CD8-positive, alpha-beta memory T cell (primary cell): ENCODE results near the gene LAMC1. TPM values are rescaled to one million over a fixed set of nuclear protein-coding genes. Genes with fewer than 3 reads are reported as not detected.

Experiments used
- CTCF ChIA-PET: fragments of 350-600 bp; sonication (Branson Sonifier 250); formaldehyde crosslinking; loops from one replicate; lab custom pipeline; 2021; ENCODE audit warnings: antibody characterized with exemption; lab: Charles Lee
- POLR2A ChIA-PET: fragments of 350-600 bp; sonication (Branson Sonifier 250); formaldehyde crosslinking; loops from one replicate; lab custom pipeline; 2021; ENCODE audit warnings: antibody characterized with exemption; lab: Charles Lee
- DNase-seq, 5 donors: peaks; one replicate each; pipeline versions ENCODE4 v3.0.0 to v3.0.0-alpha.2; 2020 to 2022; ENCODE audit warnings: mixed read lengths in 1 of 5
- H3K27ac ChIP-seq: one replicate; pipeline ENCODE4 v1.7.0; 2013; ENCODE audit warnings: low read depth, mild to moderate bottlenecking, low read length, moderate library complexity
- H3K27me3 ChIP-seq: 2 replicates; pipeline ENCODE4 v1.7.0; 2013; ENCODE audit warnings: low read length, mild to moderate bottlenecking; ENCODE audit not compliant: insufficient read depth, poor library complexity, severe bottlenecking
- H3K36me3 ChIP-seq: 2 replicates; pipeline ENCODE4 v1.7.0; 2013; ENCODE audit warnings: mild to moderate bottlenecking, low read length, moderate library complexity; ENCODE audit not compliant: insufficient read depth
- H3K4me1 ChIP-seq: 2 replicates; pipeline ENCODE4 v1.7.0; 2013; ENCODE audit warnings: mild to moderate bottlenecking, low read length, moderate library complexity; ENCODE audit not compliant: insufficient read depth
- H3K4me3 ChIP-seq: 2 replicates; pipeline ENCODE4 v1.7.0; 2013; ENCODE audit warnings: mild to moderate bottlenecking, low read length
- H3K9me3 ChIP-seq: 2 replicates; pipeline ENCODE4 v1.7.0; 2013; ENCODE audit warnings: mild to moderate bottlenecking, low read length
- H3K27ac Mint-ChIP-seq, 8 donors: one replicate each; pipeline ENCODE4 v1.8.0; 2020 to 2021; ENCODE audit warnings: mixed read lengths in 8 of 8, mild to moderate bottlenecking in 6 of 8, inconsistent platforms in 3 of 8, moderate library complexity in 3 of 8
- H3K27me3 Mint-ChIP-seq, 2 donors: one replicate each; pipeline ENCODE4 v1.8.0; 2020 to 2021; ENCODE audit warnings: mixed read lengths in 2 of 2, mild to moderate bottlenecking in 1 of 2, moderate library complexity in 1 of 2
- H3K36me3 Mint-ChIP-seq, 3 donors: one replicate each; pipeline ENCODE4 v1.8.0; 2020 to 2021; ENCODE audit warnings: mixed read lengths in 3 of 3, inconsistent platforms in 1 of 3, mild to moderate bottlenecking in 1 of 3
- H3K4me1 Mint-ChIP-seq, 3 donors: one replicate each; pipeline ENCODE4 v1.8.0; 2020 to 2021; ENCODE audit warnings: mixed read lengths in 3 of 3, inconsistent platforms in 1 of 3, mild to moderate bottlenecking in 1 of 3
- H3K4me3 Mint-ChIP-seq, 7 donors: one replicate each; pipeline ENCODE4 v1.8.0; 2020 to 2021; ENCODE audit warnings: mixed read lengths in 7 of 7, mild to moderate bottlenecking in 6 of 7, moderate library complexity in 4 of 7, inconsistent platforms in 2 of 7
- H3K9me3 Mint-ChIP-seq, 5 donors: one replicate each; pipeline ENCODE4 v1.8.0; 2020 to 2022; ENCODE audit warnings: mixed read lengths in 5 of 5, mild to moderate bottlenecking in 3 of 5, moderate library complexity in 2 of 5, inconsistent platforms in 1 of 5
- polyA plus RNA-seq: library from polyadenylated mRNA; unstranded; fragments of 300-500 nt; fragmentation: Illumina TruSeq; gene quantifications from one replicate; pipeline ENCODE4 v1.2.3, GENCODE V29; 2021
- total RNA-seq, 2 experiments: library from RNA; stranded (reverse); gene quantifications; one replicate each; pipeline ENCODE4 v1.2.3, GENCODE V29; 2021

Gene LAMC1
- total and polyA plus RNA-seq, 3 experiments from 2014 or later: 0.33 to 0.58 TPM; not detected in 1

GRCh38 chr1:183135336-183135735, 112.1 kb downstream of the LAMC1 start:
- no peaks in the 10 kb centered on the region for H3K9me3 ChIP-seq
- Mint-ChIP-seq H3K27me3 (peaks cover 2 to 14% of the 10 kb centered on the region in 2 donors), H3K36me3 (no peaks in the 10 kb centered on the region), H3K4me3 (no peak overlapping the region), H3K9me3 (no peaks in the 10 kb centered on the region), H3K27ac (no peak overlapping the region), H3K4me1 (no peaks in the 10 kb centered on the region)
- CTCF ChIA-PET: no interaction called here
- no peak overlapping the region for H3K27ac ChIP-seq
- no peaks in the 10 kb centered on the region for H3K4me1 ChIP-seq
- POLR2A ChIA-PET: no interaction called here
- no peaks in the 10 kb centered on the region for H3K27me3 ChIP-seq
- H3K36me3 ChIP-seq: no peaks in the 10 kb centered on the region
- no peak overlapping the region for H3K4me3 ChIP-seq
- DNase-seq: no peak

- no peaks in the 10 kb centered on the region for H3K36me3 Mint-ChIP-seq
- ChIA-PET POLR2A (no interaction called here), CTCF (interaction anchor here (0.5 kb wide), 1 partner anchor 15 kb away, joined by 3 read pairs; no protein-coding TSS in a partner anchor)
- H3K4me3 Mint-ChIP-seq: no peak overlapping the region
- no peaks in the 10 kb centered on the region for H3K9me3 Mint-ChIP-seq
- H3K4me1 Mint-ChIP-seq: no peaks in the 10 kb centered on the region
- peaks cover 0 to 14% of the 10 kb centered on the region in 2 donors for H3K27me3 Mint-ChIP-seq
- no peaks in the 10 kb centered on the region for H3K27me3 ChIP-seq
- no peaks in the 10 kb centered on the region for H3K9me3 ChIP-seq
- no peak overlapping the region for H3K27ac ChIP-seq
- DNase-seq: no peak
- no peaks in the 10 kb centered on the region for H3K36me3 ChIP-seq
- no peak overlapping the region for H3K4me3 ChIP-seq
- no peaks in the 10 kb centered on the region for H3K4me1 ChIP-seq
- H3K27ac Mint-ChIP-seq: no peak overlapping the region
Measured at GRCh38 chr1:183137782-183138181, 114.6 kb downstream of the LAMC1 start.

- Histone ChIP-seq H3K36me3 (no peaks in the 10 kb centered on the region), H3K27me3 (no peaks in the 10 kb centered on the region), H3K9me3 (no peaks in the 10 kb centered on the region), H3K27ac (no peak overlapping the region), H3K4me1 (no peaks in the 10 kb centered on the region), H3K4me3 (no peak overlapping the region)
- Mint-ChIP-seq H3K27ac (no peak overlapping the region), H3K36me3 (no peaks in the 10 kb centered on the region), H3K4me3 (no peak overlapping the region), H3K27me3 (peaks cover 0 to 14% of the 10 kb centered on the region in 2 donors), H3K9me3 (no peaks in the 10 kb centered on the region), H3K4me1 (no peaks in the 10 kb centered on the region)
- ChIA-PET CTCF (no interaction called here), POLR2A (no interaction called here)
- no peak for DNase-seq
Measured at GRCh38 chr1:183138301-183138700, 115.1 kb downstream of the LAMC1 start.

- Histone ChIP-seq H3K27ac (no peak overlapping the region), H3K4me1 (no peaks in the 10 kb centered on the region), H3K4me3 (no peak overlapping the region), H3K9me3 (no peaks in the 10 kb centered on the region), H3K27me3 (no peaks in the 10 kb centered on the region), H3K36me3 (no peaks in the 10 kb centered on the region)
- CTCF ChIA-PET: no interaction called here
- Mint-ChIP-seq H3K9me3 (no peaks in the 10 kb centered on the region), H3K27me3 (peaks cover 2 to 15% of the 10 kb centered on the region in 2 donors), H3K27ac (no peak overlapping the region), H3K4me3 (no peak overlapping the region), H3K36me3 (no peaks in the 10 kb centered on the region), H3K4me1 (no peaks in the 10 kb centered on the region)
- POLR2A ChIA-PET: no interaction called here
- DNase-seq: no peak
Measured at GRCh38 chr1:183139281-183139942, 116.2 kb downstream of the LAMC1 start.

GRCh38 chr1:183140633-183141032, 117.4 kb downstream of the LAMC1 start:
- no peak overlapping the region for H3K27ac ChIP-seq
- Mint-ChIP-seq H3K4me3 (no peak overlapping the region), H3K27me3 (peaks cover 2 to 17% of the 10 kb centered on the region in 2 donors), H3K4me1 (no peaks in the 10 kb centered on the region), H3K27ac (no peak overlapping the region), H3K9me3 (no peaks in the 10 kb centered on the region), H3K36me3 (no peaks in the 10 kb centered on the region)
- no peaks in the 10 kb centered on the region for H3K27me3 ChIP-seq
- CTCF ChIA-PET: no interaction called here
- POLR2A ChIA-PET: no interaction called here
- DNase-seq: no peak
- H3K4me1 ChIP-seq: no peaks in the 10 kb centered on the region
- H3K4me3 ChIP-seq: no peak overlapping the region
- H3K36me3 ChIP-seq: no peaks in the 10 kb centered on the region
- no peaks in the 10 kb centered on the region for H3K9me3 ChIP-seq

GRCh38 chr1:183142171-183142570, 119.0 kb downstream of the LAMC1 start:
- CTCF ChIA-PET: no interaction called here
- Mint-ChIP-seq H3K4me3 (no peak overlapping the region), H3K4me1 (no peaks in the 10 kb centered on the region), H3K9me3 (no peaks in the 10 kb centered on the region), H3K27me3 (peaks cover 2 to 14% of the 10 kb centered on the region in 2 donors), H3K36me3 (no peaks in the 10 kb centered on the region), H3K27ac (no peak overlapping the region)
- Histone ChIP-seq H3K27me3 (no peaks in the 10 kb centered on the region), H3K9me3 (no peaks in the 10 kb centered on the region), H3K4me3 (no peak overlapping the region), H3K36me3 (no peaks in the 10 kb centered on the region), H3K4me1 (no peaks in the 10 kb centered on the region), H3K27ac (no peak overlapping the region)
- DNase-seq: no peak
- POLR2A ChIA-PET: no interaction called here

- Mint-ChIP-seq H3K27ac (peak overlapping the region in 1 of 8 donors; percentile 51), H3K27me3 (peaks cover 3% of the 10 kb centered on the region in 2 donors), H3K36me3 (no peaks in the 10 kb centered on the region), H3K4me3 (no peak overlapping the region), H3K9me3 (no peaks in the 10 kb centered on the region), H3K4me1 (no peaks in the 10 kb centered on the region)
- Histone ChIP-seq H3K9me3 (no peaks in the 10 kb centered on the region), H3K27me3 (no peaks in the 10 kb centered on the region), H3K4me1 (no peaks in the 10 kb centered on the region), H3K36me3 (no peaks in the 10 kb centered on the region), H3K4me3 (no peak overlapping the region), H3K27ac (no peak overlapping the region)
- POLR2A ChIA-PET: no interaction called here
- CTCF ChIA-PET: no interaction called here
- DNase-seq: no peak
Measured at GRCh38 chr1:183143576-183144315, 120.5 kb downstream of the LAMC1 start.

- CTCF ChIA-PET: no interaction called here
- Histone ChIP-seq H3K4me1 (no peaks in the 10 kb centered on the region), H3K9me3 (no peaks in the 10 kb centered on the region), H3K27me3 (no peaks in the 10 kb centered on the region), H3K4me3 (no peak overlapping the region), H3K27ac (no peak overlapping the region), H3K36me3 (no peaks in the 10 kb centered on the region)
- Mint-ChIP-seq H3K27ac (no peak overlapping the region), H3K4me1 (no peaks in the 10 kb centered on the region), H3K9me3 (no peaks in the 10 kb centered on the region), H3K36me3 (no peaks in the 10 kb centered on the region), H3K4me3 (no peak overlapping the region), H3K27me3 (peaks cover 3 to 4% of the 10 kb centered on the region in 2 donors)
- POLR2A ChIA-PET: no interaction called here
- no peak for DNase-seq
Measured at GRCh38 chr1:183144752-183145151, 121.5 kb downstream of the LAMC1 start.
